ENCODE data around the gene CEBPA.

DNA sequence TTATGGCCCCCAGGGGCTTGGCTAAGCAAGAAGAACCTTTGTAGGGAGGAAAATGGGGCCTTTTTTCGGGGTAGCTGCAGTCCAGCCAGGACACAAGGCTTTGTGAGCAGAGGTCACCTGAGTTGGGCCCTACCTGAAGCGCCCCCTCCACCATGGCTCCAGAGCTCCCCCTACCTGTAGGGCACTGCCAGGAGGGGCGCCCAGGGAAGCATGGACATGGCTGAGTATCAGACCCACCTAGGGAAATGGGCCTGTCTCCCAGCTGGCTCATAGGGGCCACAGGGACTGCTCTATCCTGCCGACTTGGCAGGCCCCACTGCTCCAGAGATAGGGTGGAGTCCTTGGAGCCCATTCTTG lies 9.0 kb upstream of the CEBPA start:
- peak; percentile 65 for TF ChIP-seq CTCF (conservative IDR thresholded peaks at IDR 0.05)
- TF ChIP-seq ZFX (IDR thresholded peaks at IDR 0.05) = no peak

Measured in C4-2B (cell line).